Esophagus muscularis mucosa (tissue), 4 donors: ENCODE results near the gene SLCO1B1. TPM values are rescaled to one million over a fixed set of nuclear protein-coding genes. Genes with fewer than 3 reads are reported as not detected.
"Not testable (repeated sequence)": the region's sequence is repeated elsewhere in the genome, so short reads cannot be mapped to it uniquely, and the experiment has no call there.

Source experiments
- DNase-seq: peaks from one replicate; pipeline ENCODE4 v3.0.0-alpha.2; 2017; ENCODE audit errors: extremely low spot score
- H3K27ac ChIP-seq, 4 donors: fragments of 200-600 bp; sonication (generic); replicated peaks in 1 of 4; 1 replicate in 3 of 4; 2 replicates in 1 of 4; pipeline ENCODE4 v1.5.1; 2016 to 2019; ENCODE audit warnings: mild to moderate bottlenecking in 1 of 4
- H3K27me3 ChIP-seq, 4 donors: fragments of 200-600 bp; sonication (generic); one replicate each; pipeline versions ENCODE4 v1.5.1 to v1.6.0; 2016 to 2019
- H3K36me3 ChIP-seq, 4 donors: fragments of 200-600 bp; sonication (generic); one replicate each; pipeline ENCODE4 v1.5.1; 2016 to 2019
- H3K4me1 ChIP-seq, 4 donors: fragments of 200-600 bp; sonication (generic); one replicate each; pipeline ENCODE4 v1.5.1; 2016 to 2019
- H3K4me3 ChIP-seq, 4 donors: fragments of 200-600 bp; sonication (generic); 1 replicate in 2 of 4; 2 replicates in 2 of 4; pipeline ENCODE4 v1.5.1; 2016 to 2019; ENCODE audit warnings: mild to moderate bottlenecking in 4 of 4, moderate library complexity in 1 of 4
- H3K9me3 ChIP-seq, 4 donors: fragments of 200-600 bp; sonication (generic); 1 replicate in 3 of 4; 2 replicates in 1 of 4; pipeline ENCODE4 v1.5.1; 2016 to 2019
- CTCF ChIP-seq, 3 experiments: fragments of 200-600 bp in 2 of 3; fragments of 450-650 bp in 1 of 3; sonication (generic) in 2 of 3; IDR thresholded peaks; one replicate each; pipeline ENCODE4 v1.5.1; 2017 to 2019; ENCODE audit warnings: antibody characterized with exemption in 3 of 3, mild to moderate bottlenecking in 2 of 3, moderate library complexity in 1 of 3
- EP300 ChIP-seq: sonication (generic); formaldehyde crosslinking; IDR thresholded peaks from one replicate; pipeline ENCODE4 v1.6.1; 2017; ENCODE audit warnings: antibody characterized with exemption
- POLR2A ChIP-seq: fragments of 450-650 bp; IDR thresholded peaks from one replicate; pipeline ENCODE4 v1.6.1; 2017; ENCODE audit warnings: antibody characterized with exemption, moderate library complexity, mild to moderate bottlenecking, low read depth
- POLR2AphosphoS5 ChIP-seq, 2 donors: sonication (generic); formaldehyde crosslinking; IDR thresholded peaks; one replicate each; pipeline ENCODE4 v1.6.1; 2017; ENCODE audit warnings: antibody characterized with exemption in 2 of 2
- WGBS: methylation state at CpG from one replicate; pipeline ENCODE4 v1.1.5; 2018; 5-methylcytosine and 5-hydroxymethylcytosine counted together
- intact Hi-C: fragments of 100-400 bp; cut with DNase I; formaldehyde crosslinking; loops from one replicate; pipeline ENCODE4 v1.15.1; 2023
- total RNA-seq, 4 donors: library from RNA; depleted of rRNA; stranded (reverse); fragments of >200 nt; gene quantifications; one replicate each; pipeline versions ENCODE4 v1.1.0 to v1.2.1, GENCODE V29; 2016

Gene SLCO1B1
- total RNA-seq, 4 donors from 2014 or later: not detected

GRCh38 chr12:21118760-21119159, 12.2 kb upstream of the SLCO1B1 start:
- WGBS: 48% methylated on average over 1 of the region's 1 CpG
- H3K9me3 ChIP-seq: no peaks in the 10 kb centered on the region
- intact Hi-C loops: no loop called here

DNA sequence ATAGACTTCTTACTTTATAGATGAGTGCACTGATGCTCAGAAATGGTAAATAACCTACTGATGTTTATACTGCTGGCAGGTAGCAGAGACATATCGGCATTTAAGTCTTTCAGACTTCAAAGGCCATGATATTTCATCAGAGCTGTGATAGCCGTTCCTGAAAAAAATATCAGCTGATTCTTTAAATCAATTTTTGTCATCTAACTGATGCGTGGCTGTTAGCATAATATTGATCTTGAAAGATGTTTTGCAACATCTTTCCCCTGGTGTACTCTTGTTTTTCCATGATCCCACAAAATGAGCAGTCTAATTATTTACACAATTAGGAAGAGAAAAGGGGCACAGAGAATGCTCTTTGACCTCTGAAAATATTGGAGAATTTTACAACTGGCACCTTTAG, 1.6 kb upstream of the SLCO1B1 start:
- H3K27ac ChIP-seq: no peak overlapping the region
- no peaks in the 10 kb centered on the region for H3K27me3 ChIP-seq
- WGBS: 68% methylated on average over 3 of the region's 3 CpGs
- no peak for DNase-seq
- intact Hi-C loops: no loop called here
- H3K9me3 ChIP-seq: no peaks in the 10 kb centered on the region
- H3K4me1 ChIP-seq: peaks cover 0 to 3% (median 0%) of the 10 kb centered on the region in 4 donors
- no peaks in the 10 kb centered on the region for H3K36me3 ChIP-seq
- no peak overlapping the region for H3K4me3 ChIP-seq
- TF ChIP-seq CTCF (IDR thresholded peaks at IDR 0.05) (no peak), POLR2AphosphoS5 (IDR thresholded peaks at IDR 0.05) (no peak), POLR2A (no peak), EP300 (no peak)

More at GRCh38 chr12:21118760-21119159, 12.2 kb upstream of the SLCO1B1 start:
- no peak overlapping the region for H3K4me3 ChIP-seq
- no peaks in the 10 kb centered on the region for H3K27me3 ChIP-seq
- H3K4me1 ChIP-seq: no peaks in the 10 kb centered on the region
- TF ChIP-seq CTCF (IDR thresholded peaks at IDR 0.05) (no peak), POLR2A (no peak), EP300 (no peak), POLR2AphosphoS5 (IDR thresholded peaks at IDR 0.05) (no peak)
- no peak overlapping the region for H3K27ac ChIP-seq
- no peaks in the 10 kb centered on the region for H3K36me3 ChIP-seq
- DNase-seq: no peak

DNA sequence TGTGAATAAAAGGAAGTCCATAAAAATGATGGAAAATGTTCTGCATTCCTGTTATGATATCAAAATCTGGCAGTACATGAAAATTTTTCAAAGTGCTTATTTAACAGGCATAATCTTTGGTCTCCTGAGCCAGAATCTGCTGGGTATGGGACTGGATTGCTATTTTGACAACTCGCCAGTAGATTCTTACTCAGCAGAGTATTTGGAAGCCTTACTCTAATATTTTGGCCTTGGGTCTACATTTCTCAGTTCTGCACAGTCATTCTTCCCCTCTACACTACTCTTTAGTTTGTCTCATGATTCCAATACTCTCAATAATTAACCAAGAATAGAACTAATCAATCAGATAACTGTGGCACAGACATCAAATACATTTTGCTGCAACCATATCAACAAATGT, 1.1 kb upstream of the SLCO1B1 start:
- Histone ChIP-seq H3K9me3 (no peaks in the 10 kb centered on the region), H3K27me3 (no peaks in the 10 kb centered on the region), H3K36me3 (no peaks in the 10 kb centered on the region), H3K4me1 (peaks cover 0 to 3% (median 0%) of the 10 kb centered on the region in 4 donors), H3K27ac (no peak overlapping the region), H3K4me3 (no peak overlapping the region)
- no peak for DNase-seq
- intact Hi-C loops: no loop called here
- 41% methylated on average over 1 of the region's 1 CpG for WGBS
- TF ChIP-seq CTCF (IDR thresholded peaks at IDR 0.05) (no peak), POLR2A (no peak), POLR2AphosphoS5 (IDR thresholded peaks at IDR 0.05) (no peak), EP300 (no peak)

GRCh38 chr12:21137318-21137999, 6.5 kb downstream of the SLCO1B1 start:
- DNase-seq, intact Hi-C loops: not testable (repeated sequence)

GRCh38 chr12:21138016-21138415, 7.0 kb downstream of the SLCO1B1 start:
- intact Hi-C loops: no loop called here
- Histone ChIP-seq H3K9me3 (peaks cover 0 to 7% (median 0%) of the 10 kb centered on the region in 4 donors), H3K36me3 (no peaks in the 10 kb centered on the region), H3K4me3 (no peak overlapping the region), H3K27me3 (no peaks in the 10 kb centered on the region), H3K27ac (no peak overlapping the region), H3K4me1 (no peaks in the 10 kb centered on the region)
- TF ChIP-seq POLR2A (no peak), CTCF (IDR thresholded peaks at IDR 0.05) (no peak), EP300 (no peak)
- DNase-seq: no peak
- 92% methylated on average over 2 of the region's 2 CpGs for WGBS

More at GRCh38 chr12:21137318-21137999, 6.5 kb downstream of the SLCO1B1 start:
- H3K27ac ChIP-seq, H3K27me3 ChIP-seq, H3K36me3 ChIP-seq, H3K4me3 ChIP-seq, H3K9me3 ChIP-seq, H3K4me1 ChIP-seq: not testable (repeated sequence)
- 95% methylated on average over 13 of the region's 14 CpGs for WGBS
